ENCODE measurements around the gene GPATCH8.

The GPATCH8 gene

GRCh38 chr17:44501866-44502375 lies 1.3 kb downstream of the GPATCH8 start:
- DNase-seq (ENCODE audit: low spot score) = no peak
- Mint-ChIP-seq H3K9me3 (no peaks in the 10 kb centered on the region), H3K27ac (peak overlapping the region; percentile 98), H3K27me3 (ENCODE audit: low read depth) (no peaks in the 10 kb centered on the region), H3K36me3 (ENCODE audit: low read depth) (peaks cover 9% of the 10 kb centered on the region), H3K4me1 (ENCODE audit: low read depth) (peaks cover 33% of the 10 kb centered on the region), H3K4me3 (peak overlapping the region; percentile 99)

- H3K27me3 Mint-ChIP-seq (ENCODE audit: low read depth) = no peaks in the 10 kb centered on the region
- DNase-seq (ENCODE audit: low spot score) = no peak
- no peaks in the 10 kb centered on the region for H3K9me3 Mint-ChIP-seq
- no peak overlapping the region for H3K27ac Mint-ChIP-seq
- peaks cover 33% of the 10 kb centered on the region for H3K4me1 Mint-ChIP-seq (ENCODE audit: low read depth)
- peaks cover 9% of the 10 kb centered on the region for H3K36me3 Mint-ChIP-seq (ENCODE audit: low read depth)
- H3K4me3 Mint-ChIP-seq = no peak overlapping the region
Measured at GRCh38 chr17:44499722-44500121, 3.5 kb downstream of the GPATCH8 start.

GRCh38 chr17:44496815-44497214 lies 6.4 kb downstream of the GPATCH8 start:
- Mint-ChIP-seq H3K27me3 (ENCODE audit: low read depth) (no peaks in the 10 kb centered on the region), H3K36me3 (ENCODE audit: low read depth) (peaks cover 14% of the 10 kb centered on the region), H3K4me3 (no peak overlapping the region), H3K27ac (no peak overlapping the region), H3K4me1 (ENCODE audit: low read depth) (peaks cover 24% of the 10 kb centered on the region), H3K9me3 (no peaks in the 10 kb centered on the region)
- no peak for DNase-seq (ENCODE audit: low spot score)

GRCh38 chr17:44493339-44493738 lies 9.9 kb downstream of the GPATCH8 start:
- Mint-ChIP-seq H3K9me3 (no peaks in the 10 kb centered on the region), H3K27ac (no peak overlapping the region), H3K4me3 (no peak overlapping the region), H3K27me3 (ENCODE audit: low read depth) (no peaks in the 10 kb centered on the region), H3K36me3 (ENCODE audit: low read depth) (peaks cover 24% of the 10 kb centered on the region), H3K4me1 (ENCODE audit: low read depth) (peaks cover 7% of the 10 kb centered on the region)
- no peak for DNase-seq (ENCODE audit: low spot score)

- Mint-ChIP-seq H3K4me1 (ENCODE audit: low read depth) (peaks cover 4% of the 10 kb centered on the region), H3K27ac (no peak overlapping the region), H3K9me3 (no peaks in the 10 kb centered on the region), H3K27me3 (ENCODE audit: low read depth) (no peaks in the 10 kb centered on the region), H3K4me3 (no peak overlapping the region), H3K36me3 (ENCODE audit: low read depth) (peaks cover 24% of the 10 kb centered on the region)
- no peak for DNase-seq (ENCODE audit: low spot score)
Measured at GRCh38 chr17:44492706-44493272, 10.4 kb downstream of the GPATCH8 start.

GRCh38 chr17:44489581-44489980 lies 13.6 kb downstream of the GPATCH8 start:
- Mint-ChIP-seq H3K36me3 (ENCODE audit: low read depth) (peaks cover 29% of the 10 kb centered on the region), H3K4me3 (no peak overlapping the region), H3K4me1 (ENCODE audit: low read depth) (peaks cover 8% of the 10 kb centered on the region), H3K27ac (no peak overlapping the region), H3K27me3 (ENCODE audit: low read depth) (no peaks in the 10 kb centered on the region), H3K9me3 (no peaks in the 10 kb centered on the region)
- no peak for DNase-seq (ENCODE audit: low spot score)

- H3K27ac Mint-ChIP-seq = no peak overlapping the region
- no peak overlapping the region for H3K4me3 Mint-ChIP-seq
- no peaks in the 10 kb centered on the region for H3K9me3 Mint-ChIP-seq
- peaks cover 6% of the 10 kb centered on the region for H3K4me1 Mint-ChIP-seq (ENCODE audit: low read depth)
- no peak for DNase-seq (ENCODE audit: low spot score)
- H3K36me3 Mint-ChIP-seq (ENCODE audit: low read depth) = peaks cover 19% of the 10 kb centered on the region
- H3K27me3 Mint-ChIP-seq (ENCODE audit: low read depth) = no peaks in the 10 kb centered on the region
Measured at GRCh38 chr17:44487170-44487569, 16.0 kb downstream of the GPATCH8 start.

- Mint-ChIP-seq H3K27me3 (ENCODE audit: low read depth) (no peaks in the 10 kb centered on the region), H3K9me3 (no peaks in the 10 kb centered on the region), H3K4me1 (ENCODE audit: low read depth) (peaks cover 2% of the 10 kb centered on the region), H3K27ac (no peak overlapping the region), H3K36me3 (ENCODE audit: low read depth) (peaks cover 14% of the 10 kb centered on the region), H3K4me3 (no peak overlapping the region)
- DNase-seq (ENCODE audit: low spot score) = no peak
Measured at GRCh38 chr17:44473367-44473766, 29.8 kb downstream of the GPATCH8 start.

GRCh38 chr17:44469676-44470075 lies 33.5 kb downstream of the GPATCH8 start:
- H3K27me3 Mint-ChIP-seq (ENCODE audit: low read depth) = no peaks in the 10 kb centered on the region
- H3K9me3 Mint-ChIP-seq = no peaks in the 10 kb centered on the region
- DNase-seq (ENCODE audit: low spot score) = no peak
- H3K4me1 Mint-ChIP-seq (ENCODE audit: low read depth) = no peaks in the 10 kb centered on the region
- H3K36me3 Mint-ChIP-seq (ENCODE audit: low read depth) = peaks cover 18% of the 10 kb centered on the region
- no peak overlapping the region for H3K27ac Mint-ChIP-seq
- H3K4me3 Mint-ChIP-seq = no peak overlapping the region

GRCh38 chr17:44467108-44467507 lies 36.1 kb downstream of the GPATCH8 start:
- Mint-ChIP-seq H3K27ac (no peak overlapping the region), H3K4me3 (no peak overlapping the region), H3K27me3 (ENCODE audit: low read depth) (no peaks in the 10 kb centered on the region), H3K9me3 (no peaks in the 10 kb centered on the region), H3K36me3 (ENCODE audit: low read depth) (peaks cover 12% of the 10 kb centered on the region), H3K4me1 (ENCODE audit: low read depth) (peaks cover 4% of the 10 kb centered on the region)
- no peak for DNase-seq (ENCODE audit: low spot score)

GRCh38 chr17:44466339-44466738 lies 36.9 kb downstream of the GPATCH8 start:
- H3K9me3 Mint-ChIP-seq = no peaks in the 10 kb centered on the region
- H3K4me3 Mint-ChIP-seq = no peak overlapping the region
- H3K4me1 Mint-ChIP-seq (ENCODE audit: low read depth) = peaks cover 4% of the 10 kb centered on the region
- no peaks in the 10 kb centered on the region for H3K27me3 Mint-ChIP-seq (ENCODE audit: low read depth)
- H3K36me3 Mint-ChIP-seq (ENCODE audit: low read depth) = peaks cover 12% of the 10 kb centered on the region
- H3K27ac Mint-ChIP-seq = no peak overlapping the region
- DNase-seq (ENCODE audit: low spot score) = no peak

- Mint-ChIP-seq H3K27ac (no peak overlapping the region), H3K27me3 (ENCODE audit: low read depth) (no peaks in the 10 kb centered on the region), H3K9me3 (no peaks in the 10 kb centered on the region), H3K36me3 (ENCODE audit: low read depth) (peaks cover 11% of the 10 kb centered on the region), H3K4me3 (no peak overlapping the region), H3K4me1 (ENCODE audit: low read depth) (peaks cover 4% of the 10 kb centered on the region)
- DNase-seq (ENCODE audit: low spot score) = no peak
Measured at GRCh38 chr17:44465897-44466296, 37.3 kb downstream of the GPATCH8 start.

GRCh38 chr17:44465276-44465675 lies 37.9 kb downstream of the GPATCH8 start:
- peaks cover 4% of the 10 kb centered on the region for H3K4me1 Mint-ChIP-seq (ENCODE audit: low read depth)
- peaks cover 11% of the 10 kb centered on the region for H3K36me3 Mint-ChIP-seq (ENCODE audit: low read depth)
- DNase-seq (ENCODE audit: low spot score) = no peak
- H3K9me3 Mint-ChIP-seq = no peaks in the 10 kb centered on the region
- H3K27ac Mint-ChIP-seq = no peak overlapping the region
- H3K27me3 Mint-ChIP-seq (ENCODE audit: low read depth) = no peaks in the 10 kb centered on the region
- H3K4me3 Mint-ChIP-seq = no peak overlapping the region

GRCh38 chr17:44464037-44464436 lies 39.2 kb downstream of the GPATCH8 start:
- Mint-ChIP-seq H3K27ac (no peak overlapping the region), H3K36me3 (ENCODE audit: low read depth) (peaks cover 11% of the 10 kb centered on the region), H3K4me1 (ENCODE audit: low read depth) (peaks cover 4% of the 10 kb centered on the region), H3K4me3 (no peak overlapping the region), H3K27me3 (ENCODE audit: low read depth) (no peaks in the 10 kb centered on the region), H3K9me3 (no peaks in the 10 kb centered on the region)
- DNase-seq (ENCODE audit: low spot score) = no peak

GRCh38 chr17:44451832-44452231 lies 51.4 kb downstream of the GPATCH8 start:
- Mint-ChIP-seq H3K27me3 (ENCODE audit: low read depth) (no peaks in the 10 kb centered on the region), H3K27ac (no peak overlapping the region), H3K36me3 (ENCODE audit: low read depth) (no peaks in the 10 kb centered on the region), H3K9me3 (no peaks in the 10 kb centered on the region), H3K4me1 (ENCODE audit: low read depth) (peaks cover 9% of the 10 kb centered on the region), H3K4me3 (no peak overlapping the region)
- DNase-seq (ENCODE audit: low spot score) = no peak
